Rectal smooth muscle tissue (tissue), 1 donor: ENCODE measurements around the gene CCSAP.

Source experiments
- H3K27ac ChIP-seq: one replicate; pipeline ENCODE4 v1.7.0; 2013; ENCODE audit warnings: low read depth, low read length, inconsistent platforms
- H3K27me3 ChIP-seq: one replicate; pipeline ENCODE4 v1.7.0; 2013; ENCODE audit warnings: low read length; ENCODE audit not compliant: control insufficient read depth, insufficient read depth
- H3K36me3 ChIP-seq: one replicate; pipeline ENCODE4 v1.7.0; 2013; ENCODE audit warnings: low read length; ENCODE audit not compliant: control insufficient read depth, insufficient read depth
- H3K4me1 ChIP-seq: one replicate; pipeline ENCODE4 v1.7.0; 2013; ENCODE audit warnings: low read length; ENCODE audit not compliant: control insufficient read depth, insufficient read depth
- H3K4me3 ChIP-seq: one replicate; pipeline ENCODE4 v1.7.0; 2013; ENCODE audit warnings: low read length
- H3K9ac ChIP-seq: one replicate; pipeline ENCODE4 v1.7.0; 2013; ENCODE audit warnings: low read length

CCSAP gene

DNA sequence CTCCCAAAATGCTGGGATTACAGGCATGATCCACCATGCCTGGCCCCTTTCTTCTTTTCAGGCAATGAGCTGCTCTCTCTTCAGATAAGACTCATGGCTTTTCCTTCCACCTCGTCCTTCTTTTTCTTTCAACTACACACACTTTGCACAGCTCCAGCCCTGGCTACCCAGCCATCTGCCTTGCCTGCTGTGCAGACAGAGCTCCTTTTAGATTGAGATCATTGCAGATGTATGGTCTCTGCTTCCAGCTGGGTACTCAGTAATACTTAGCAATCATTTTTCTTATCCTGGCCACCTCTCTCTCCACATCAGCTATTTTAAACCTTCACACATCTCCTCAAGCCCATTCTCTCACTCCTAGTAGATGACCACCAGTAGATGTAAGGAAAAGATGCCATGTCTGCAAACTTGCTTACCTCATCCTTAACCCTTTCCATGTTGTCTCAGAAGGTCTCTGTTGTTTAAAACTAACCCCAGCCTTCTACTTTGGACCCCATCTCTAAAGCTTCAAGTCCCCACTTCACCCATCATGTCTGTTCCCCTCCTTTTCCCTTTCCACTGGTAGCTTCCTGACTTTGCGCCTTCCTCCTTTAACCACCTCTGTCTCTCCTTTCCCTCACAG is 64.6 kb downstream of the CCSAP start:
- no peaks in the 10 kb centered on the region for H3K4me1 ChIP-seq
- no peak overlapping the region for H3K27ac ChIP-seq
- H3K36me3 ChIP-seq = no peaks in the 10 kb centered on the region
- H3K4me3 ChIP-seq = no peak overlapping the region
- no peaks in the 10 kb centered on the region for H3K27me3 ChIP-seq
- no peak overlapping the region for H3K9ac ChIP-seq

DNA sequence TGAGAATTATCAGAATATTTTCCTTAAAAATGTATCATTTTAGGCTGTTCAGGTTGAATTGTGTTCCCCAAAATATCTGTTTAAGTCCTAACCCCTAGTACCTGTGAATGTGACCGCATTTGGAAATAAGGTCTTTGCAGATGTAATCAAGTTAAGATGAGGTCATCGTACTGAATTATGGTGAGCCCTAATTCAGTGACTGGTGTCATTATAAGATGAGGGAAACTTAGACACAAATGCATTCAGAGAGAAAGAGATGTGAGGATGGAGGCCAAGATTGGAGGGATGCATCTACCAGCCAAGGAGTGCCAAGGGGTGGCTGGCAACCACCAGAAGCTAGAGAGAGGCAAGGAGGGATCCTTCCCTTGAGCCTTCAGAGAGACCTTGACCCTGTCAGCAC is 67.8 kb downstream of the CCSAP start:
- H3K9ac ChIP-seq = no peak overlapping the region
- peaks cover 10% of the 10 kb centered on the region for H3K4me1 ChIP-seq
- H3K36me3 ChIP-seq = no peaks in the 10 kb centered on the region
- no peak overlapping the region for H3K4me3 ChIP-seq
- no peak overlapping the region for H3K27ac ChIP-seq
- H3K27me3 ChIP-seq = no peaks in the 10 kb centered on the region

DNA sequence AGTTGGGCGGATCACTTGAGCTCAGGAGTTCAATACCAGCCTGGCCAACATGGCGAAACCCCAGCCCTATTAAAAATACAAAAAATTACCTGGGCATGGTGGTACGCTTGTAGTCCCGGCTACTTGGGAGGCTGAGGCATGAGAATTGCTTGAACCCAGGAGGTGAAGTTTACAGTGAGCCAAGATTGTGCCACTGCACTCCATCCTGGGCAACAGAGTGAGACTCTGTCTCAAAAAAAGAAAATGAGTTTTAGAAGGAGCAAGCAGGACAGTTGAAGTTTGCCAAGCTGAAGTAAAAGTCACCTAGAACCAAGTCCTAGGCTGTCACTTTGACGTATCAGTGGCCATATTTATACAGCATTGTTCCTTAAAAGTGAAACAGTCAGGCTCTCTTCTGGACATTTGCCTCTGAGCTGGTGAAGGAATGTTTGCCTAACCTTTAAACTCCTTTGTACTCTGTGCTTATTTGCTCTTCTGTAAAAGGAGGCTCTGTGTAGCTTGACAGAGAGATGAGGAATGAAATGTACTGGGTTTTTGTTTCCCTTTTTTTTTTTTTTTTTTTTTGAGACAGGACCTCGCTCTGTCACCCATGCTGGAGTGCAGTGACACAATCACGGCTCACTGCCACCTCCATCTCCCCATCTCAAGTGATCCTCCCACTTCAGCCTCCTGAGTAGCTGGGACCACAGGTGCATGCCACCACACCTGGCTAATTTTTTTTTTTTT is 69.2 kb downstream of the CCSAP start:
- Histone ChIP-seq H3K36me3 (no peaks in the 10 kb centered on the region), H3K4me1 (peaks cover 10% of the 10 kb centered on the region), H3K9ac (no peak overlapping the region), H3K27me3 (no peaks in the 10 kb centered on the region), H3K4me3 (no peak overlapping the region), H3K27ac (no peak overlapping the region)

DNA sequence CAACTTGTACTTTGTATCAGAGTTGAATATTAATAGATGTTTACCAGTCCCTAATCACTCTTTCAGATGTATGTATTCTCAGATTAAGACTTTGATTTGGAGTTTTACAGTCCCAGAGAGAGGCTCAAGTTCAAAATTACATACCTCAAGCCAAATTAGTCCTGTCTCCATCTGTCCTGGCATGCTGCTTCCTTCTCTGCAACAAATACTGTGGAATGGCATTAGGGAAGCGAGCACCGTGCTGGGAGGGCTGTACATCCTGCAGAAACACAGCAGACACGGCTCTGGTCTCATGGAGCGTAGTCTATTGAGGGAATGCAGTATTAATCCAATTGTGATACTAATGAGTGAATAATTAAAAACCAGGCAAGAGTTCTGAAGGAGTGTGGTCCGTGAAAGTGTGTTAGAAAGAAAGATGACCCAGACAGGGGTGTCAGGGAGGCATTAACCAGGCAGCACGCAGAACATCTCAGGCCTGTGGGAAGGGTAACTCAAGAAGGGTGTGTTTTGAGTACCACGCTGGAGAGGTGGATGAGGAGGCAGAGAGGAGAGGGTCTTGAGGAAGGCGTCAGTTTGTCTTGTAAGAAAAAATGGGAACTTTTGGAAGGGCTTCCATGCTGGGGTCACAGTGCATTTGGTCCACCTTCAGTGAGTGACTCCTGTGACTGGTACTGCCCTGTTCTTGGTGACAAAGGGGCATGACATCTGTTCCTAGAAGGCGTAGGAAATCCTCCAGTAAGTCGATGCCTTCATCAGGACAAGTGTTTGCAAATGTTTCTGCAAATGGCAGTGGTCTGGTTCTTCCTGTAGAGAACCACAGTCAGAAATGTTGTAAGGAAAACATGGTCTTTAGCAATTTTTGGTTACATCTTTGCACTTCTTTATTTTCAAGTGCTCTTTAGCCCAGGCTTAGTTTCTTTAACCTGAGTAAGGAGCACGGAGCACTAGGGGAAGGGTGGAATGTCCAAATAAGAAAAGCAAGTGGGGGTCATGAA is 70.4 kb downstream of the CCSAP start:
- peaks cover 10% of the 10 kb centered on the region for H3K4me1 ChIP-seq
- peak overlapping the region; percentile 80 for H3K9ac ChIP-seq
- H3K36me3 ChIP-seq = no peaks in the 10 kb centered on the region
- H3K27ac ChIP-seq = no peak overlapping the region
- H3K4me3 ChIP-seq = peak overlapping the region; percentile 85
- H3K27me3 ChIP-seq = no peaks in the 10 kb centered on the region

DNA sequence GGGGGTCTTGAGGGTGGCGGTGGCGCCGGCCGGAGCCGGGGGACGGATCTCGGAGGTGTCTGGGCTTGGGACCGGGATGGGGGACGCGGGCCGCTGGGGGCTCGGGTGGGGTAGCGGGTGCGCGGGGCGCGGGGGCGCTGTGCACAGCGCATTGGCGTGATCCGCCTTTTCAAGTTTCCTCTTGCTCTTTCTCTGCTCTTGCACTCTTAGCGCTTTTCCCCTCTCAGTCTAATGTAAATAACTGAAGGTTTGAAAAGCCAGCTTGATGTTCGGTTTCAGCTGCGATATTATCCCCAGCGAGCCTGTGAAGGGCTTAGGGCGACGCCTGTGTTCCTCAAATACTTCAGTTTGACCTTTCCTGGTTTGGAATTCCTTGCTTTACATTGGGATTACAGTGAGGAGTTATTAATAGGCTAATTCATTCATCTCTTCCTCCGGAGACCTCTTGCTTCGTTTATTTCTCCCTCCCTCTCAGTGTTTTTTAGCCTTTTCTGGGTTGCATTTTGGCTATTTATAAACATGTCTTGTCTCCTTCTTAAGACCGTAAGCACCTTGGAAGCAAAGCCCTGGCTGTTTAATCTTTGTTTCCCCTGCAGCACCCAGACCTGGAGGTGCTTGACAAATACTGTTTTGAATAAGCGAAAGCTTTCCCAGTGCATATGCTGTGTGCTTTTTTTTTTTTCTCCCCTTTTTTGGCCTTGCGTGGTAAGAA is 71.2 kb downstream of the CCSAP start:
- Histone ChIP-seq H3K36me3 (no peaks in the 10 kb centered on the region), H3K27me3 (no peaks in the 10 kb centered on the region), H3K4me3 (peak overlapping the region; percentile 85), H3K9ac (peak overlapping the region; percentile 80), H3K4me1 (peaks cover 10% of the 10 kb centered on the region), H3K27ac (peak overlapping the region; percentile 76)
